Sigmoid colon (tissue), 7 donors: ENCODE measurements around the gene CCDC172. TPM values are rescaled to one million over a fixed set of nuclear protein-coding genes. Genes with fewer than 3 reads are reported as not detected.

ENCODE experiments used
- DNase-seq: peaks from one replicate; pipeline ENCODE4 v3.0.0-alpha.2; 2019
- H3K27ac ChIP-seq, 4 donors: fragments of 200-600 bp; sonication (generic); one replicate each; pipeline ENCODE4 v1.5.1; 2016 to 2019; ENCODE audit warnings: mild to moderate bottlenecking in 1 of 4
- H3K27me3 ChIP-seq, 3 donors: fragments of 200-600 bp; sonication (generic); one replicate each; pipeline ENCODE4 v1.5.1; 2019; ENCODE audit warnings: mild to moderate bottlenecking in 1 of 3
- H3K36me3 ChIP-seq, 4 donors: fragments of 200-600 bp; sonication (generic); one replicate each; pipeline ENCODE4 v1.5.1; 2016 to 2019
- H3K4me1 ChIP-seq, 4 donors: fragments of 200-600 bp; sonication (generic); one replicate each; pipeline ENCODE4 v1.5.1; 2017 to 2019
- H3K4me3 ChIP-seq, 4 donors: fragments of 200-600 bp; sonication (generic); one replicate each; pipeline ENCODE4 v1.5.1; 2017 to 2019; ENCODE audit warnings: mild to moderate bottlenecking in 2 of 4, moderate library complexity in 1 of 4
- H3K9me3 ChIP-seq, 4 donors: fragments of 200-600 bp in 3 of 4; sonication (generic) in 3 of 4; one replicate each; pipeline versions ENCODE4 v1.5.1 to v1.6.1; 2013 to 2019
- CTCF ChIP-seq, 4 experiments: fragments of 450-650 bp in 3 of 4; fragments of 200-600 bp in 1 of 4; IDR thresholded peaks; one replicate each; pipeline ENCODE4 v1.5.1; 2016 to 2019; ENCODE audit warnings: antibody characterized with exemption in 4 of 4, mild to moderate bottlenecking in 3 of 4, moderate library complexity in 2 of 4
- EP300 ChIP-seq, 4 donors: sonication (generic); formaldehyde crosslinking; IDR thresholded peaks; one replicate each; pipeline ENCODE4 v1.6.1; 2017; ENCODE audit warnings: antibody characterized with exemption in 4 of 4
- POLR2A ChIP-seq, 2 donors: fragments of 450-650 bp; IDR thresholded peaks; one replicate each; pipeline ENCODE4 v1.6.1; 2016; ENCODE audit warnings: antibody characterized with exemption in 2 of 2, mild to moderate bottlenecking in 2 of 2, moderate library complexity in 2 of 2
- POLR2AphosphoS5 ChIP-seq, 4 donors: sonication (generic); formaldehyde crosslinking; IDR thresholded peaks; one replicate each; pipeline ENCODE4 v1.6.1; 2017; ENCODE audit warnings: antibody characterized with exemption in 4 of 4
- WGBS, 2 donors: extraction: QIAGEN DNeasy Blood & Tissue Kit; methylation state at CpG; one replicate each; pipeline ENCODE4 v1.1.7; 2013; 5-methylcytosine and 5-hydroxymethylcytosine counted together
- intact Hi-C: fragments of 100-400 bp; cut with DNase I; formaldehyde crosslinking; loops from one replicate; pipeline ENCODE4 v1.15.1; 2023
- polyA plus RNA-seq, 3 donors: library from polyadenylated mRNA; stranded (reverse); fragments of 200-250 nt; gene quantifications; one replicate each; pipeline ENCODE4 v1.2.3, GENCODE V29; 2013
- total RNA-seq, 4 donors: library from RNA; depleted of rRNA; stranded (reverse); fragments of >200 nt; gene quantifications; one replicate each; pipeline ENCODE4 v1.1.0, GENCODE V29; 2016
- donor health status: healthy with polysubstance abuse.
- donor health status: Bipolar disorder and iron deficiency.
- donor health status: healthy.

CCDC172 gene
- total and polyA plus RNA-seq, 7 donors: not detected

GRCh38 chr10:116355341-116355740 lies 31.1 kb downstream of the CCDC172 start:
- no peaks in the 10 kb centered on the region for H3K36me3 ChIP-seq
- TF ChIP-seq CTCF (IDR thresholded peaks at IDR 0.05): no peak
- intact Hi-C loops: no loop called here
- H3K27ac ChIP-seq: no peak overlapping the region
- H3K27me3 ChIP-seq: no peaks in the 10 kb centered on the region
- no peaks in the 10 kb centered on the region for H3K4me1 ChIP-seq
- WGBS, 2 donors: 88 to 89% methylated on average over 2 of the region's 2 CpGs
- no peak for DNase-seq
- peaks cover 0 to 4% (median 0%) of the 10 kb centered on the region in 4 donors for H3K9me3 ChIP-seq
- no peak overlapping the region for H3K4me3 ChIP-seq

GRCh38 chr10:116356833-116357232 lies 32.6 kb downstream of the CCDC172 start:
- TF ChIP-seq EP300 (IDR thresholded peaks at IDR 0.05): no peak
- TF ChIP-seq POLR2A (IDR thresholded peaks at IDR 0.05): no peak
- TF ChIP-seq CTCF (IDR thresholded peaks at IDR 0.05): no peak
- TF ChIP-seq POLR2AphosphoS5 (IDR thresholded peaks at IDR 0.05): no peak
- Histone ChIP-seq H3K27ac (no peak overlapping the region), H3K36me3 (no peaks in the 10 kb centered on the region), H3K4me1 (no peaks in the 10 kb centered on the region), H3K27me3 (no peaks in the 10 kb centered on the region), H3K4me3 (no peak overlapping the region), H3K9me3 (no peaks in the 10 kb centered on the region)
- WGBS, 2 donors: 86 to 89% methylated on average over 4 of the region's 4 CpGs
- no peak for DNase-seq
- intact Hi-C loops: no loop called here

GRCh38 chr10:116364868-116365267 lies 40.6 kb downstream of the CCDC172 start:
- intact Hi-C loops: no loop called here
- no peaks in the 10 kb centered on the region for H3K9me3 ChIP-seq
- no peak overlapping the region for H3K27ac ChIP-seq
- DNase-seq: no peak
- no peak for TF ChIP-seq POLR2AphosphoS5 (IDR thresholded peaks at IDR 0.05)
- no peak for TF ChIP-seq CTCF (IDR thresholded peaks at IDR 0.05)
- no peaks in the 10 kb centered on the region for H3K4me1 ChIP-seq
- H3K4me3 ChIP-seq: no peak overlapping the region
- H3K27me3 ChIP-seq: no peaks in the 10 kb centered on the region
- H3K36me3 ChIP-seq: no peaks in the 10 kb centered on the region

GRCh38 chr10:116371737-116372136 lies 47.5 kb downstream of the CCDC172 start:
- Histone ChIP-seq H3K27me3 (no peaks in the 10 kb centered on the region), H3K4me1 (no peaks in the 10 kb centered on the region), H3K9me3 (no peaks in the 10 kb centered on the region), H3K4me3 (no peak overlapping the region), H3K27ac (no peak overlapping the region), H3K36me3 (no peaks in the 10 kb centered on the region)
- DNase-seq: no peak
- TF ChIP-seq EP300 (IDR thresholded peaks at IDR 0.05) (no peak), POLR2A (IDR thresholded peaks at IDR 0.05) (no peak), POLR2AphosphoS5 (IDR thresholded peaks at IDR 0.05) (no peak), CTCF (IDR thresholded peaks at IDR 0.05) (no peak)
- intact Hi-C loops: no loop called here
- 10 to 26% methylated on average over 1 of the region's 1 CpG for WGBS, 2 donors

GRCh38 chr10:116382290-116382689 lies 58.0 kb downstream of the CCDC172 start:
- Histone ChIP-seq H3K4me3 (no peak overlapping the region), H3K36me3 (no peaks in the 10 kb centered on the region), H3K27me3 (no peaks in the 10 kb centered on the region), H3K4me1 (no peaks in the 10 kb centered on the region), H3K27ac (no peak overlapping the region), H3K9me3 (no peaks in the 10 kb centered on the region)
- TF ChIP-seq POLR2A (IDR thresholded peaks at IDR 0.05) (no peak), EP300 (IDR thresholded peaks at IDR 0.05) (no peak), POLR2AphosphoS5 (IDR thresholded peaks at IDR 0.05) (no peak), CTCF (IDR thresholded peaks at IDR 0.05) (no peak)
- 83 to 85% methylated on average over 5 of the region's 5 CpGs for WGBS, 2 donors
- DNase-seq: no peak
- intact Hi-C loops: loop anchor here (10.0 kb wide), 2 partner anchors 587 to 1217 kb away; no protein-coding TSS in a partner anchor
